HepG2 (cell line): ENCODE data around the gene AKT2. TPM values are rescaled to one million over a fixed set of nuclear protein-coding genes. Genes with fewer than 3 reads are reported as not detected.

Experiments used
- AGO2 ChIP-seq: fragments of 200-400 bp; formaldehyde crosslinking; optimal IDR thresholded peaks from 2 replicates; pipeline ENCODE3; 2017; ENCODE audit warnings: mild to moderate bottlenecking, low read depth, low read length, moderate library complexity
- ARNT2 ChIP-seq: sonication (generic); formaldehyde crosslinking; IDR thresholded peaks from 2 replicates; pipeline ENCODE4 v1.8.0; 2022; ENCODE audit warnings: mild to moderate bottlenecking, low read depth, missing genetic modification reagents, moderate library complexity
- GLI4 ChIP-seq: sonication (generic); formaldehyde crosslinking; IDR thresholded peaks from 2 replicates; pipeline ENCODE4 v1.5.1; 2020; ENCODE audit warnings: missing genetic modification reagents, mild to moderate bottlenecking, moderate library complexity, borderline replicate concordance
- HIC2 ChIP-seq: sonication (generic); formaldehyde crosslinking; IDR thresholded peaks from 2 replicates; pipeline ENCODE4 v1.9.0; 2022; ENCODE audit warnings: low read depth, missing genetic modification reagents
- HNRNPH1 ChIP-seq: fragments of 200-400 bp; formaldehyde crosslinking; optimal IDR thresholded peaks from 2 replicates; pipeline ENCODE3; 2017; ENCODE audit warnings: mild to moderate bottlenecking, low read depth, low read length
- HNRNPL ChIP-seq: fragments of 200-400 bp; formaldehyde crosslinking; IDR thresholded peaks from 2 replicates; pipeline ENCODE4 v1.6.1; 2017; ENCODE audit warnings: mild to moderate bottlenecking, low read depth, low read length
- IRF2 ChIP-seq: IDR thresholded peaks from 2 replicates; pipeline ENCODE4 v1.6.1; 2018; ENCODE audit warnings: missing genetic modification reagents, missing compliant biosample characterization
- ISL2 ChIP-seq: sonication (generic); formaldehyde crosslinking; IDR thresholded peaks from 2 replicates; pipeline ENCODE4 v1.5.0; 2020; ENCODE audit warnings: missing genetic modification reagents
- PAX8 ChIP-seq: sonication (generic); formaldehyde crosslinking; IDR thresholded peaks from 2 replicates; pipeline ENCODE4 v1.8.0; 2022; ENCODE audit warnings: mild to moderate bottlenecking, missing genetic modification reagents, borderline replicate concordance
- PLSCR1 ChIP-seq: sonication (generic); formaldehyde crosslinking; IDR thresholded peaks from 2 replicates; pipeline ENCODE4 v1.5.0; 2020; ENCODE audit warnings: missing genetic modification reagents, mild to moderate bottlenecking, borderline replicate concordance
- POLR2G ChIP-seq: fragments of 200-400 bp; formaldehyde crosslinking; IDR thresholded peaks from 2 replicates; pipeline ENCODE4 v1.6.1; 2018; ENCODE audit warnings: mild to moderate bottlenecking, low read depth, low read length, moderate library complexity
- RELA ChIP-seq: sonication (generic); formaldehyde crosslinking; IDR thresholded peaks from 2 replicates; pipeline ENCODE4 v1.4.0; 2020; ENCODE audit warnings: missing genetic modification reagents
- UBTF ChIP-seq: sonication (generic); formaldehyde crosslinking; IDR thresholded peaks from 2 replicates; pipeline ENCODE4 v1.4.0; 2020; ENCODE audit warnings: mild to moderate bottlenecking, missing genetic modification reagents
- ZBTB3 ChIP-seq: sonication (generic); formaldehyde crosslinking; IDR thresholded peaks from 2 replicates; pipeline ENCODE4 v1.4.0; 2020; ENCODE audit warnings: low read depth, mild to moderate bottlenecking, moderate library complexity, missing genetic modification reagents, borderline replicate concordance
- ZBTB38 ChIP-seq: sonication (generic); formaldehyde crosslinking; IDR thresholded peaks from 2 replicates; pipeline ENCODE4 v1.5.1; 2020; ENCODE audit warnings: mild to moderate bottlenecking, missing genetic modification reagents
- ZGPAT ChIP-seq: IDR thresholded peaks from 2 replicates; pipeline ENCODE4 v1.6.1; 2016; ENCODE audit warnings: mild to moderate bottlenecking
- ZNF317 ChIP-seq: sonication (generic); formaldehyde crosslinking; IDR thresholded peaks from 2 replicates; pipeline ENCODE4 v1.5.0; 2020; ENCODE audit warnings: mild to moderate bottlenecking, missing genetic modification reagents
- ZNF34 ChIP-seq: sonication (generic); formaldehyde crosslinking; IDR thresholded peaks from 2 replicates; pipeline ENCODE4 v1.4.0; 2020; ENCODE audit warnings: mild to moderate bottlenecking, missing genetic modification reagents, borderline replicate concordance
- ZUFSP ChIP-seq: sonication (generic); formaldehyde crosslinking; IDR thresholded peaks from 2 replicates; pipeline ENCODE4 v1.9.0; 2021; ENCODE audit warnings: missing genetic modification reagents, mild to moderate bottlenecking, borderline replicate concordance
- polyA plus RNA-seq, 8 experiments: library from polyadenylated mRNA; depleted of rRNA in 3 of 8; stranded (reverse) in 7 of 8; unstranded in 1 of 8; fragments of >200 nt; fragmentation: Illumina TruSeq in 4 of 8; extraction: Trizol in 4 of 8; gene quantifications; 2 replicates each; pipeline versions ENCODE4 v1.2.1 to v1.2.3, GENCODE V29; 2011 to 2016; ENCODE audit warnings: low read depth in 4 of 8, missing spikeins in 1 of 8, mixed read lengths in 1 of 8; ENCODE audit not compliant: insufficient read depth in 1 of 8
- total RNA-seq, 5 experiments: library from RNA; depleted of rRNA; stranded (reverse); fragments of >200 nt; fragmentation: Illumina TruSeq; extraction: Trizol; gene quantifications; 2 replicates each; pipeline ENCODE4 v1.2.3, GENCODE V29; 2016; ENCODE audit warnings: low read depth in 1 of 5

The AKT2 gene
- total and polyA plus RNA-seq, 2 of the 13 experiments (the other 11 are each of a cell fraction or from before 2014, with no cell fraction given) = 82.1 to 173 TPM

- TF ChIP-seq ZBTB3 (CRISPR knock-in tag) (no peak), RELA (no peak), HNRNPL (peak; percentile 81; the same call in 1 of the 2 replicates), GLI4 (CRISPR knock-in tag) (peak; percentile 34; the same call in 1 of the 2 replicates), HIC2 (CRISPR knock-in tag) (0 out of 2 replicates have a peak, but pooled peaks have one; percentile 66), ARNT2 (CRISPR knock-in tag) (no peak; the same call in 1 of the 2 replicates), ZGPAT (CRISPR knock-in tag) (peak; percentile 91), AGO2 (peak; percentile 87), ZNF317 (CRISPR knock-in tag) (peak; percentile 66; the same call in 1 of the 2 replicates), POLR2G (peak; percentile 85), ISL2 (CRISPR knock-in tag) (peak; percentile 54; the same call in 1 of the 2 replicates), PLSCR1 (CRISPR knock-in tag) (no peak), PAX8 (CRISPR knock-in tag) (peak; percentile 93; the same call in 1 of the 2 replicates), ZBTB38 (CRISPR knock-in tag) (peak; percentile 59; the same call in 1 of the 2 replicates), ZNF34 (CRISPR knock-in tag) (0 out of 2 replicates have a peak, but pooled peaks have one; percentile 60), HNRNPH1 (no peak), ZUFSP (no peak), IRF2 (CRISPR knock-in tag) (peak; percentile 76), UBTF (peak; percentile 71)
Measured at GRCh38 chr19:40231544-40232424, 53.4 kb downstream of the AKT2 start (continued).
